HG03066 (cell line): ENCODE results near the gene GSTA4.
"Not testable (repeated sequence)": the region's sequence is repeated elsewhere in the genome, so short reads cannot be mapped to it uniquely, and the experiment has no call there.

Experiments used
- ATAC-seq: cut with Tn5 transposase; IDR thresholded peaks from one replicate; pipeline ENCODE4 v1.9.1; 2021; ENCODE audit warnings: low read depth; ENCODE audit not compliant: unreplicated experiment

Gene GSTA4

DNA sequence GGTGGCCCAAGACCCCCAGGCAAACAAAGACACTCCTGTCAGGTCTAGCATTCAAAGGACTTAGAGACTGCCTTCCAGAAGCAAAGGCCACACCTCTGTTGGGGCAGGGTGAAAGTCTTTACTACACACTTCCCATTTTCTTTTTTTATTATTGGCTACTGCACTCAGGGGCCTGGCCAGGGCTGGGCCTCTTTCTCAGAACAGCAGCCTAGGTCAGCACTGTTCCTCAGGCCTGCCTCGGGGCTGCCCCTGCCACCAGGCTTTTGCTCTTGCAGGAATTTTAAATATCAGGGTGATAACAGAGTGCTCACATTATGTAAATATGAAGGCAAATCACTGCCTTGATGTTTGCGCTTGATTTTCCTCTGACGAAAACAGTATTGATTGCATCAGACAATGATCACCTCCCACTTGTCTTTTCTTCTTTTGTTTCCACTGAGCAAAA lies 18.5 kb downstream of the GSTA4 start:
- peak; percentile 87 for ATAC-seq

DNA sequence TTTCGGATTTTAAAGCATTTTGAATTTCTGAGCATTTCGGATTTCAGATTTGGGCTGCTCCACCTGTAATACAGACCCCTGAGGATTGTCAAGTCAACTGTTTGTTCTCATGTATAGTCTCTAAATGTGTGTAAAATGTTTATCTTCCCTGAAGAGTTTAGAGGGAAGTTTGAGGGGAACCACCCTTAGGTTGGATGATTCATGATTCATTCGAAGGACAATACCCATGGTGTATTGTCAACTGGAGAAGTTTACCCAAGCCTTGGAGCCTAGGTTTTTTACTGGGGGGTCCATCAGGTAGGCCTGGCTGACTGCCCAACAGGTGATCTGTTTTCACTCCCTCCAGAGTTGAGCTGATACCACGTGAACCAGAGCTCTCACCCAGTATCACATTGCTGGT lies 18.9 kb downstream of the GSTA4 start:
- no peak for ATAC-seq

- ATAC-seq, result no peak
These were observed 19.5 kb downstream of the GSTA4 start for GRCh38 chr6:52975580-52975979.

- no peak for ATAC-seq
These were observed 22.1 kb downstream of the GSTA4 start for GRCh38 chr6:52972989-52973388.

DNA sequence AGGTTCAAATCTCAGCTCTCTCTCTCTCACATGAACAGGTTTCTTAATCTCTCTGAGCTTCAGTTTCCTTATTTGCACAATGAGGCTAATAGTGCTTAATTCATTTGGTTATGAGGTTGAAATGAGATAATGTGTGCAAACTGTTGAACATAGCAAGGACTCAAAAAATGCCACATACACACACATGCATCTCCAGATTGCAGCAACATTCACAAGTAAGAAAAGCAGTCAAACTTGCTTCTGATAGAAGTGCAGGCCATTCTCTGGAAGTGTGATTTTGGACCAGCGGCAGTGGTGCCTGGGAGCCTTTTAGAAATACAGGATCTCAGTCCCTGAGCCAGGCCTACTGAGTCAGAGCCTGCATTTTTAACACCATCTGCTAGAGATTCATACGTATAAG lies 25.7 kb downstream of the GSTA4 start:
- no peak for ATAC-seq

- no peak for ATAC-seq
These were observed 29.0 kb downstream of the GSTA4 start for GRCh38 chr6:52966101-52966500.

DNA sequence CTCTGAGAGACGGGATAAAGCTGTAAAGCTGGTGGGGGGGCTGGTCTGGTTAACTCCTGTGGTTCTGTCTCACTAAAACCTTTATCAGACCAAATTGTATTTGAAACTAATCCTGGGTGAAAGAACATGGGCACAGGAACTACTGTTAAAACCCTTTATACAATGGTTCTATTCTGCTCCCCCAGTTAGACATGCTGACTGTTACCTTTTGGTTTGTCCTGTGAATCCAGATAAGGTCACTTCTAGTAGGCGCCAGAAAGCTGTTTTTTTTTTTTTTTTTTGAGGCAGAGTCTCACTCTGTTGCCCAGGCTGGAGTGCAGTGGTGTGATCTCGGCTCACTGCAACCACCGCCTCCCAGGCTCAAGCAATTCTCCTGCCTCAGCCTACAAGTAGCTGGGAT lies 29.7 kb downstream of the GSTA4 start:
- no peak for ATAC-seq

GRCh38 chr6:52964318-52964717 lies 30.8 kb downstream of the GSTA4 start:
- ATAC-seq, result no peak

- no peak for ATAC-seq
These were observed 32.4 kb downstream of the GSTA4 start for GRCh38 chr6:52962701-52963100.

DNA sequence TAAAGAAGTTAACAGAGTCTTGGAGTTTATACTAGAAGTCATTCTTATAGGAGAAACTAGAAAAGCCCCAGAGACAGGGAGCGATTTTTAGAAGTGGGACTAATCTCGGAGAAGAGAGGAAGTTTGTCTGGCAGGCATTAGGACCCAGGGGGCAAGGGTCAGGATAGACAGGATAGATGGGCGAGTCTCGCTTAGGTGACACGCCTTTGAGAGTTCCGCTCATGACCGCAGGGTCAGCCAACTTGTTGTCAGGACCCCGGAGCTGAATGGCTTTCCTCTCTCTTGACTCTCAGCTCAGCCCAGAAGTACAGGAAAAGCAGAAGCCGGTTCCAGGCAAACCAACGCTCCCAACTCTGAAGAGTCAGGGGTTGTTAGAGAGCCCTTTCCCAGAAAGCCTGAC lies 34.1 kb downstream of the GSTA4 start:
- ATAC-seq, result not testable (repeated sequence)

- not testable (repeated sequence) for ATAC-seq
These were observed 34.9 kb downstream of the GSTA4 start for GRCh38 chr6:52960211-52960610.

DNA sequence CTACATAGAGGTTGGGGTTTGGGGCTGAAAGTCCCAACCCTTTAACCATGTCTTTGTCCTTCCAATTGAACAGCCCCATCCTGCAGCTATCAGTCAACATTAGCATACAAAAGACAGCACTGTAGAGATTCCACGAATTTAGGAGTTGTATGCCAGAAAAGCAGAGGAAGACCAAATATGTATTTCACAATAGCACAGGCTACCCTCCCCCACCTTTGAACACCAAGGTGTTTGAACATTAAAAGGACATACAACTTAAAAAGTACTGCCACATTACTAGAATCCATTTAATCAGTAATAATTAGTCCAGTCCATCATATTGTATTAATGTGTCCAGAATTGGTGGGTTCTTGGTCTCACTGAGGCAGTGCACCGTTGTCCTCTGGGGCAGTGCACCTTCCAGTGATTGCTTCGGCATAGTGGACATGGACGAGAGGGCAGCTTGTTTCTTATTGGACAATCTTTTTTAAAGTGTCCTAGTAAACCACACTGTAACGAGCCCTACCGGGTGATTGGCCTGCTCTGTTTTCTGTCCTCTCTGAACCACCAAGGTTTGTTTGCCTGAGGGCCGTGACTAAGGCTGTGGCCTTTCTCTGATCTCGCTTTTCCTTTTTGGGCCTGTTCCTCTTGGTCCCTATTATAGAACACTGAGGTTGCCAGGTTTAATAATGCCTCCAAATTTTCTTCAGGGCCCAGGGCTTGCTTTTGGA lies 36.4 kb downstream of the GSTA4 start:
- no peak for ATAC-seq

DNA sequence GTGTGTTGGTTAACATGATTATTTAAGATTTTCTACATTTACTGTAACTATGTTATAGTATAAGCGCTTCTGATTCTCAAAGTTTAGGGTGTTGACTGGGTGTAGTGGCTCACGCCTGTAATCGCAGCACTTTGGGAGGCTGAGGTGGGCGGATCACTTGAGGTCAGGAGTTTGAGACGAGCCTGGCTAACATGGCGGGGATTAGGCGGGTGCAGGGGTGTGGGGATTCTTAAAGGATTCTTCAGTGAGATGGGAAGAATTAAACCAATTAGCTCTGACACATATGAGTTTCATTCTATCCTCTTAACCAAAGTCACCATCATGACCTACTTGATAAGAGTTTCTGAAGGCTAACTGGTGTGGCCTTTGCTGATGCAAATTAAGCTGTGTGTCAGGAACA lies 39.2 kb downstream of the GSTA4 start:
- no peak for ATAC-seq

DNA sequence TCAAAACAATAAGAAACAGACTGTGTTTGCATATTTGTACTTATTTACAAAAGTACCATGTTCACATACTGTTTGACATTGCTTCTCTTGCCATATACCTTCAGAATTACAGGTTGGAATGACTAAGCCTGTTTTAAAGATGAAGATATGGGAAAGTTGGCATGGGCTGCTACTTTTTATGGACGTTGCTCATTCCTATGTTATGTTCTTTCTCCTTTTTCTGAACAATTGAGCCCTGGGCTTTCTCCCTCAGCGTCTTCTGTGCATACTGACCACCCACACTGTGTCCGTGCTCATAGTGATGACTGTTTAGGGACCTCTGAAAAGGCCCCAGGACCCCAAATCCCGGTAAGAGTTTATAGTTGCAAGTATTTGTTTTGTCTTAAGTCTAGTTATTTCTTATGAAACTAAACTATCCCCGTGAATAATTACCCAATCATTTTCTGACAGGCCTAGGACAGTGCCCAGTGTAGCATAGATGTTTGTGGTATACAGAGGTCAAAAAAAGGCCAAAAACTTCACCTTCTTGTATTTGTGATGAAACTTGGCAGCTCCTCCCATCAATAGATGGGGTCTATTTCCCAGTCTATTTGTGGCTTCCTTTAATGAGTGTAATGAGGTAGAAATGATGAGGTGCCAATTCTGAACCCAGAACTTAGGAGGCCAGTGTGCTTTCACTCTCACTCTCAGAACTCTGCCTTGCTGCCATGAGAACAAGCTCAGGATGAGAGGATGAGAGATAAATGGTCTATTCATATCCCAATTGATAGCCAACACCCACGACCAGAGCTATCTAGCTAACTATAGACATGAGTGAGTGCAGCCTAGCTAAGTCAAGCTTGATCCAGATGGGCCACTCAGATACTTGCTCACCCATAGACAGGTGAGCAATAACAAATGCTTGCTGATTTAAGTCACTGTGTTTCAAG lies 40.9 kb downstream of the GSTA4 start:
- ATAC-seq, result no peak

DNA sequence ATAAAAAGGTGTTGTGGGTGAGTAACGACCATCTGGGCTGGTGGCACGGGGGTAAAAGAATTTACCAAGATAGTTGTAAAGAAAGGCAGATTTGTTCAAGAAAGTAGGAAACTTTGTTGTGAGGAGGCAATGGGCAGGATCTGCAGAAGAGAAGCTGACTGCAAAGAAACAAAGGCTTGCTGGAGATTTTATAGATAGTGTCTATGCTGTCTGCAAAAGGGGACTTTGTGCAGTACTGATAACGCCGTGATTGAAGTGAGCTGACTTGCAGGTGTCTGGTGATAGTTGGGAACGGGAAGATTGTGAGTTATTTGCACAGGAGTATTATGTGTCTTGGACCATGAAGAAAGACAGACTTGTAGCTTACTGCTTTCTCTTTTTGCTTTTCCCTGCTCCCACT lies 48.8 kb downstream of the GSTA4 start:
- no peak for ATAC-seq

DNA sequence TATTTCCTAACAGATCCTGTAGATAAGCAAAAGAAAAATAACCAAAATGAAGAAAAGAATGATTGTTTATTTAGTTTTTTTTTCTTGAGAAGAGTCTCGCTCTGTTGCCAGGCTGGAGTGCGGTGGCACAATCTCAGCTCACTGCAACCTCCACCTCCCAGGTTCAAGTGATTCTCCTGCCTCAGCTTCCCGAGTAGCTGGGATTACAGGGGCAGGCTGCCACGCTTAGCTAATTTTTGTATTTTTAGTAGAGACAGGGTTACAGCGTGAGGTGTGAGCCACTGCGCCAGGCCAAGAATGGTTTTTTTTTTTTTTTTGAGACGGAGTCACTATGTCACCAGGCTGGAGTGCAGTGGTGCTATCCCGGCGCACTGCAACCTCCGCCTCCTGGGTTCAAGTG lies 52.3 kb downstream of the GSTA4 start:
- ATAC-seq, result not testable (repeated sequence)

GRCh38 chr6:52942221-52942620 lies 52.9 kb downstream of the GSTA4 start:
- no peak for ATAC-seq

GRCh38 chr6:52937908-52938307 lies 57.2 kb downstream of the GSTA4 start:
- ATAC-seq, result no peak

GRCh38 chr6:52933778-52934177 lies 61.3 kb downstream of the GSTA4 start:
- no peak for ATAC-seq

- no peak for ATAC-seq
These were observed 63.7 kb downstream of the GSTA4 start for GRCh38 chr6:52931351-52931750.

DNA sequence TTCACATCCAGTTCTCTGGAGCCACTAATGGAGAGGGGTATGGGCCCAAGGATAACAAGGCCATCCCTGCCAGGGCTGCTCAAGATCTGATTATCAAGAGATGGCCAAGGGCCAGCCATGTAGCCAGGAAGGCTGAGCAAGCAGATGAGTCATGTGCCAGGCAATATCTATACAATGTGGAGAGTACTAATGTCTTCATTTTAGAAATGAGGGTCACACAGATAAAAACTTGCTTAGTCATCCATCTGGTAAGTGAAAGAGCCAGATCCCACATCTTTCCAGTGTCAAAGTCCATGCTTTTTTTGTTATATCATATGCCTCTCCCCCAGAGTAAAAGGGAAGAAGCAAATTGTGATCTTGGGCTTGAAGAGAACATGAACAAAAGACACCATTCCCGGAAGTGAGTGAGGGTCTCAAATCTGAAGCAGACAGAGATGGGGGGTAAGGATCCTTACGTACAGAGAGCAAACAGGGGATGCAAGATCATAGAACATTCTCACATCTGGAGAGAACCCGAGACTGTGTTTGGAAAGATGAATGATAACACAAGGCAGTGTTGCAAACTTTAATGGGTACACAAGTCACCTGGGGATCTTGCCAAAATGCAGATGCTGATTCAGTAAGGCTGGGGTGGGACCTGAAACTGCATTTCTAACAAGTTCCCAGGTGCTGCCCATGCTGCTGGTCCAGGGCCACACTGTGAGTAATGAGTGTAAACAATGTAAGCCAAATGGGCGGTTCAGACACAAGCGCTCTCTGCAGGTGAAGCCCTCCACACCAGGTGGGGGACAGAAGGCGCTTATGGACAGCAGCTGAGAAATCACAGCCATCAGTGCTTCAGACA lies 65.5 kb downstream of the GSTA4 start:
- no peak for ATAC-seq
